Measurements from ENCODE around the gene STK17A. TPM values are rescaled to one million over a fixed set of nuclear protein-coding genes. Genes with fewer than 3 reads are reported as not detected.
"Not testable (repeated sequence)": the region's sequence is repeated elsewhere in the genome, so short reads cannot be mapped to it uniquely, and the experiment has no call there.

Gene STK17A
- total RNA-seq, 3 donors from 2014 or later (not counting 1 experiment from before 2014, with no cell fraction given), result 92.9 to 135 (median 111) TPM

DNA sequence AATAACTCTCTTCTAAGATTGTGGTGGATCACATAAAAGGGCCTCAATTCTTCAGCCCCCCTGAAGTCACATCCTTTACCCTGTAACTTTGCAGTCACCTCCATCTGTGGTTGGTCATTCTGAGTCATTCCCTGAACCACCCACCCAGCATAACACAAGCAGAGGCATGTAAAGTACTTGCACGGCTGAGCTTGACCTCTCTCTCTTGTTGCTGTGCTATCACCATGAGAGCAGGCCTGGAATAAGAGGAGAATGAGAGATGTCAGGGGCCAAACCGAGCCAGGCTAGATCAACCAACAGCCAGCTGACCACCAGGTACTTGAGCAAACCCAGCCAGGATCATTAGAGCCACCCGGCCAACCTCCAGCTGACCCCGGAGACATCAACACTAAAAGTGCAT, 13.5 kb upstream of the STK17A start:
- Mint-ChIP-seq H3K4me3 (no peak overlapping the region), H3K27ac (no peak overlapping the region), H3K9me3 (no peaks in the 10 kb centered on the region), H3K36me3 (no peaks in the 10 kb centered on the region), H3K4me1 (no peaks in the 10 kb centered on the region), H3K27me3 (ENCODE audit: low read depth in 2 of 2) (peaks cover 10 to 27% of the 10 kb centered on the region in 2 donors)
- ATAC-seq (no peak), DNase-seq (no peak)
- intact Hi-C loops (cut with micrococcal nuclease), result no loop called here
- 82% methylated on average over 4 of the region's 4 CpGs for WGBS (ENCODE audit: insufficient coverage)
- no peak overlapping the region for H3K4me3 ChIP-seq (ENCODE audit: low read length)
- no peaks in the 10 kb centered on the region for H3K4me1 ChIP-seq (ENCODE audit: control insufficient read depth, insufficient read depth, low read length)
- H3K36me3 ChIP-seq (ENCODE audit: control insufficient read depth, insufficient read depth, low read length), result no peaks in the 10 kb centered on the region
- TF ChIP-seq, protein P1, sequence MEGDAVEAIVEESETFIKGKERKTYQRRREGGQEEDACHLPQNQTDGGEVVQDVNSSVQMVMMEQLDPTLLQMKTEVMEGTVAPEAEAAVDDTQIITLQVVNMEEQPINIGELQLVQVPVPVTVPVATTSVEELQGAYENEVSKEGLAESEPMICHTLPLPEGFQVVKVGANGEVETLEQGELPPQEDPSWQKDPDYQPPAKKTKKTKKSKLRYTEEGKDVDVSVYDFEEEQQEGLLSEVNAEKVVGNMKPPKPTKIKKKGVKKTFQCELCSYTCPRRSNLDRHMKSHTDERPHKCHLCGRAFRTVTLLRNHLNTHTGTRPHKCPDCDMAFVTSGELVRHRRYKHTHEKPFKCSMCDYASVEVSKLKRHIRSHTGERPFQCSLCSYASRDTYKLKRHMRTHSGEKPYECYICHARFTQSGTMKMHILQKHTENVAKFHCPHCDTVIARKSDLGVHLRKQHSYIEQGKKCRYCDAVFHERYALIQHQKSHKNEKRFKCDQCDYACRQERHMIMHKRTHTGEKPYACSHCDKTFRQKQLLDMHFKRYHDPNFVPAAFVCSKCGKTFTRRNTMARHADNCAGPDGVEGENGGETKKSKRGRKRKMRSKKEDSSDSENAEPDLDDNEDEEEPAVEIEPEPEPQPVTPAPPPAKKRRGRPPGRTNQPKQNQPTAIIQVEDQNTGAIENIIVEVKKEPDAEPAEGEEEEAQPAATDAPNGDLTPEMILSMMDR (IDR thresholded peaks at IDR 0.05), result no peak
- no peak overlapping the region for H3K27ac ChIP-seq (ENCODE audit: low read length)
- H3K27me3 ChIP-seq (ENCODE audit: control insufficient read depth, insufficient read depth, low read length), result no peaks in the 10 kb centered on the region
- H3K9me3 ChIP-seq (ENCODE audit: control insufficient read depth, insufficient read depth, low read length), result no peaks in the 10 kb centered on the region

DNA sequence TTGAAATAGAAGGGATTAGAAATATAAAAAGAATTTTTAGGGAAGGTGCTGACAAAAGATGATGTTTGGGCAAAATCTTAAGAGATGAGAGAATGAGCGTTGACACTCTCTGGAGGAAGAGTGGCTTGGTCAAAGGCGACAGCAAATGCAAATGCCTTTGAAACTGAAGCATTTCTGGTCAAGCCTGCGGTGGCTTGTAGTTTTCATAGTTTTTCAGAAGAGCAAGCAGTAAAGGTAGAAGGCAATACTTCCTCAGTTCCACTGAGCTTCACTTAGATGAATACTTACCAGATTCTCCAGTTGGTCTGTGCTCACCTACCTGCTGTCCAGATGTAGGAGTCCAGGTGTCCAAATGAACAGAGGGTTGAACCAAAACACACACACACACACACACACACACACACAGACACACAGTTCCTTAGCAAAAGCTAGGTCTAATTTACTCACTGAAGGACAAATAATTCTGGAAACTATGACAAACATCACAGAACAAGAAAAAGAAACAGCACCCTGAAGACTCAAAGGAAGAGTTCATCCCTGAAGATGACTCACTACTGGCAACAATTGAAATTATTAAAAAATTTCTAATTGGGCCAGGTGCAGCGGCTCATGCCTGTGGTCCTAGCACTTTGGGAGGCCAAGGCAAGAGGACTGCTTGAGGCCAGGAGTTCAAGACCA, 12.1 kb upstream of the STK17A start:
- TF ChIP-seq, protein P1 (IDR thresholded peaks at IDR 0.05), result no peak
- Mint-ChIP-seq H3K4me3 (no peak overlapping the region), H3K27me3 (ENCODE audit: low read depth in 2 of 2) (peaks cover 5 to 18% of the 10 kb centered on the region in 2 donors), H3K4me1 (no peaks in the 10 kb centered on the region), H3K36me3 (no peaks in the 10 kb centered on the region), H3K27ac (no peak overlapping the region), H3K9me3 (no peaks in the 10 kb centered on the region)
- Histone ChIP-seq H3K4me1 (ENCODE audit: control insufficient read depth, insufficient read depth, low read length) (no peaks in the 10 kb centered on the region), H3K4me3 (ENCODE audit: low read length) (no peak overlapping the region), H3K27ac (ENCODE audit: low read length) (no peak overlapping the region), H3K36me3 (ENCODE audit: control insufficient read depth, insufficient read depth, low read length) (no peaks in the 10 kb centered on the region), H3K9me3 (ENCODE audit: control insufficient read depth, insufficient read depth, low read length) (no peaks in the 10 kb centered on the region), H3K27me3 (ENCODE audit: control insufficient read depth, insufficient read depth, low read length) (no peaks in the 10 kb centered on the region)
- no peak for DNase-seq
- 87% methylated on average over 4 of the region's 4 CpGs for WGBS (ENCODE audit: insufficient coverage)
- ATAC-seq, result no peak
- intact Hi-C loops (cut with micrococcal nuclease), result no loop called here

DNA sequence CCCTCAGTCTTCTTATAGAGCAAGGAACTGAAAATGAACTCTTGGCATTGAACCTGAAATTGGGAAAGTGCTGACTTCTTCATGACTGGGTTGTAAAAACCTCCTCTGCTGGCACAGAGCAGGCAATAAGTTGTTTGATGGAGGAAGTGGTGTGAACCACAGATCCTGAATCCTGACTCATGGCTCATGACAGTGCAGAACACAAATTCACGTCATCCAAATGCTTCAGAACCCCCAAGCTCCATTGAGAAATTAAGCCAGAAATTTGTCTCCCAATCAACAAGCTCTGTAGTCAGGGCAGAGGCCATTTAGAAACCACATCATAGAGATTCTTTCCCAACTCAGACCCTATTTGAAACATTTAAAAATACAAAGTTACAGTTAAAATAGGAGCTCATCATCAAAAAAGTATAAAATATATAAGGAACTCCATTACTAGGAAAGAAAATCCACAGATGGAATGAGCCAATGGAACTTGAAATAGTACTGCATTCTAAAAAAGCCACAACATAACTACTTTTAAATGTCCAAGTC, 10.3 kb upstream of the STK17A start:
- H3K27ac Mint-ChIP-seq, result no peak overlapping the region
- no peaks in the 10 kb centered on the region for H3K4me1 Mint-ChIP-seq
- Histone ChIP-seq H3K27me3 (ENCODE audit: control insufficient read depth, insufficient read depth, low read length) (no peaks in the 10 kb centered on the region), H3K4me1 (ENCODE audit: control insufficient read depth, insufficient read depth, low read length) (no peaks in the 10 kb centered on the region), H3K9me3 (ENCODE audit: control insufficient read depth, insufficient read depth, low read length) (no peaks in the 10 kb centered on the region), H3K36me3 (ENCODE audit: control insufficient read depth, insufficient read depth, low read length) (no peaks in the 10 kb centered on the region), H3K27ac (ENCODE audit: low read length) (no peak overlapping the region), H3K4me3 (ENCODE audit: low read length) (no peak overlapping the region)
- ATAC-seq (peak; percentile 39 to 91 (median 46)), DNase-seq (peak in 1 of 2 donors; percentile 40)
- H3K9me3 Mint-ChIP-seq, result no peaks in the 10 kb centered on the region
- WGBS (ENCODE audit: insufficient coverage), result 12% methylated on average over 1 of the region's 1 CpG
- intact Hi-C loops (cut with micrococcal nuclease), result no loop called here
- peaks cover 5 to 25% of the 10 kb centered on the region in 2 donors for H3K27me3 Mint-ChIP-seq (ENCODE audit: low read depth in 2 of 2)
- TF ChIP-seq, protein P1 (IDR thresholded peaks at IDR 0.05), result no peak
- H3K36me3 Mint-ChIP-seq, result no peaks in the 10 kb centered on the region
- no peak overlapping the region for H3K4me3 Mint-ChIP-seq

DNA sequence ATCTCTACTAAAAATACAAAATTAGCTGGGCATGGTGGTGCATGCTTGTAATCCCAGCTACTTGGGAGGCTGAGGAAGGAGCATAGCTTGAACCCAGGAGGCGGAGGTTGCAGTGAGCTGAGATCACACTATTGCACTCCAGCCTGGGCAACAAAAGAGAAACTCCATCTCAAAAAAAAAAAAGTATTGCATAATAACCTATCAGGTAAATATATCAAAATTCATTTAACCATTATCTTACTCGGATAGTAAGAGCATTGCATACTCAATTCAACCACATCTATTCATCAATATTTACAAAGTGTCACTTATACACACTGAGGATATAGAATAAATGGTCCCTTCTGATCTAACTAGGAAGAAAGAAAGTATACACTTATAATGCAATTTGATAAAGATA, 9.1 kb upstream of the STK17A start:
- DNase-seq; H3K4me1 Mint-ChIP-seq; H3K27ac ChIP-seq (ENCODE audit: low read length); H3K9me3 ChIP-seq (ENCODE audit: control insufficient read depth, insufficient read depth, low read length); H3K27ac Mint-ChIP-seq; H3K4me1 ChIP-seq (ENCODE audit: control insufficient read depth, insufficient read depth, low read length); H3K9me3 Mint-ChIP-seq; H3K27me3 ChIP-seq (ENCODE audit: control insufficient read depth, insufficient read depth, low read length); H3K36me3 ChIP-seq (ENCODE audit: control insufficient read depth, insufficient read depth, low read length); H3K4me3 ChIP-seq (ENCODE audit: low read length); intact Hi-C loops (cut with micrococcal nuclease); H3K4me3 Mint-ChIP-seq; ATAC-seq; H3K36me3 Mint-ChIP-seq: not testable (repeated sequence)
- 100% methylated on average over 1 of the region's 2 CpGs for WGBS (ENCODE audit: insufficient coverage)
- H3K27me3 Mint-ChIP-seq (ENCODE audit: low read depth in 2 of 2), result peaks cover 5 to 19% of the 10 kb centered on the region in 2 donors
